LNCAP (cell line): ENCODE data around the gene TCEA3.

Experiments
- TF ChIP-seq, protein P1 (sequence below): fragments of 450-650 bp; IDR thresholded peaks from 2 replicates; pipeline ENCODE4 v1.5.1; 2017; ENCODE audit warnings: mild to moderate bottlenecking

TCEA3 gene

DNA sequence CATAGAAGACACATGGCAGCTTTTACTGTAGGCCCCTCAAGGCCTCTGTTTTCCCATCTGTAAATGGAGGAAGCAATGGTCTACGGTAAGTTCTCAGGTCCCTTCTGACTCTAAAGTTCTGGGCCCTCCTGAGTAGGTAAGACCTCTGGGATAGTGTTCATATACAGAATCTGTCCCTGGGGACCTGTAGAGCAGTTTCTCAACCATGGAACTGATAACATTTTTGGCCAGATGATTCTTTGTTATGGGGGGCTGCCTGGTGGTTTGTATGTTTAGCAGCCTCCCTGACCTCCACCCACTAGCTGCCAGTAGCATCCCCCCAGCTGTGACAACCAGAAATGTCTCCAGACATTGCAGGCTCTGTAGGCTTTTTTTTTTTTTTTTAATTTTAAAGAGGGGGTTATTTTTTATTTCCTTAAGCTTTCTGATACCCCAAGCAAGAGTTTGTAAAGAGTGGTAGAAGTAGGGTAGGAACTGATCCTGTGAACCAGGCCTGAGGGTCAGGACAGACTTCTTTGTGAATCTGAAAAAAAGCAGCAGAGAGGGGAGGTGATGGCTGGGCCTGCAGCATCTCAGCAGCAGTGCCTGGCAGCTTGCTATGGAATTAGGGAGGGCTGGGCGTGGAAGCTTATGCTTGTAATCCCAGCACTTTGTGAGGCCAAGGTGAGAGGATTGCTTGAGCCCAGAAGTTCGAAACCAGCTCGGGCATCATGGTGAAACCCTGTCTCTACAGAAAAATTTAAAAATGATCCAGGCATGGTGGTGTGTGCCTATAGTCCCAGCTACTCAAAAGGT lies 20.2 kb upstream of the TCEA3 start:
- TF ChIP-seq, protein P1, sequence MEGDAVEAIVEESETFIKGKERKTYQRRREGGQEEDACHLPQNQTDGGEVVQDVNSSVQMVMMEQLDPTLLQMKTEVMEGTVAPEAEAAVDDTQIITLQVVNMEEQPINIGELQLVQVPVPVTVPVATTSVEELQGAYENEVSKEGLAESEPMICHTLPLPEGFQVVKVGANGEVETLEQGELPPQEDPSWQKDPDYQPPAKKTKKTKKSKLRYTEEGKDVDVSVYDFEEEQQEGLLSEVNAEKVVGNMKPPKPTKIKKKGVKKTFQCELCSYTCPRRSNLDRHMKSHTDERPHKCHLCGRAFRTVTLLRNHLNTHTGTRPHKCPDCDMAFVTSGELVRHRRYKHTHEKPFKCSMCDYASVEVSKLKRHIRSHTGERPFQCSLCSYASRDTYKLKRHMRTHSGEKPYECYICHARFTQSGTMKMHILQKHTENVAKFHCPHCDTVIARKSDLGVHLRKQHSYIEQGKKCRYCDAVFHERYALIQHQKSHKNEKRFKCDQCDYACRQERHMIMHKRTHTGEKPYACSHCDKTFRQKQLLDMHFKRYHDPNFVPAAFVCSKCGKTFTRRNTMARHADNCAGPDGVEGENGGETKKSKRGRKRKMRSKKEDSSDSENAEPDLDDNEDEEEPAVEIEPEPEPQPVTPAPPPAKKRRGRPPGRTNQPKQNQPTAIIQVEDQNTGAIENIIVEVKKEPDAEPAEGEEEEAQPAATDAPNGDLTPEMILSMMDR, result no peak

DNA sequence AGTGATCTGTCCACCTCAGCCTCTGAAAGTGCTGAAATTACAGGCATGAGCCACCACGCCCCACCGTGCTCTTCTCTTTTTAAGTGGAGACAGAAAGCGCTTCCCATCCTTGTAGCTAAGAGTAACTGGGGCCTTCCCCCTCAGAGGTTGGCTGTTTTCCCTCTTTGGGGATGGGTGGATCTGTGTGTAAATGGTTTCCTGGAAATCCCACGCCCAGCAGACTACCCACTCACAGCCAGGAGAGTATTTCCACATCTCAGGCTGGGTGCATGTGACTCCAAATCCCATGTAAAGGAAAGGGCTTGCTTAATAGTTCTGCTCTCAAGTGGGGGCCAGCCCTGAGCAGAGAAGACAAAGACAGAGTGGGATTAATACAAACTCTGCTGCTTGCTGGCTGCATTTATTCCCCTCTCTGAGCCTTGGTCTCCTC lies 19.6 kb upstream of the TCEA3 start:
- TF ChIP-seq, protein P1, result no peak

GRCh38 chr1:23442751-23443150 lies 18.2 kb upstream of the TCEA3 start:
- TF ChIP-seq, protein P1, result no peak

- TF ChIP-seq, protein P1, result no peak
Observed at GRCh38 chr1:23441446-23442148, 17.0 kb upstream of the TCEA3 start.

DNA sequence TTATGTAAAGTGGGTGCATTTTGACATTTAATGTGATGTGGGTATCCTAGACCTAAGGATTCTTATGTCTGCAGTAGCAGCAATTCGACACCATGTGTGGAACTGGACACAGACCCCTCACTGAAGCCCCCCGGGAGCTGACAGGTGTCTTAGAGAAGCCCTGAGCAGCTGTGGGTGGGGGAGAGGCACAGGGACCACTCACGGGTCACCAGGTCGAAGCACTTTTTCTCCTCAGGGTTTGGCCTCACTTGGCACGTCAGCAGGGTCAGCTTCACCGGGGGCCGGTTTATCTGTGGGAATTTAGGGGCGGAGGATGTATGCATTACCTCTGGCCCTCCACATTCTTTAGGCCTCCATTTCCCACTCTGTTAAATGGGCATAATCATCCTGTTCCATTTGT lies 14.0 kb upstream of the TCEA3 start:
- TF ChIP-seq, protein P1, result no peak

GRCh38 chr1:23437355-23437664 lies 12.8 kb upstream of the TCEA3 start:
- TF ChIP-seq, protein P1, result no peak

GRCh38 chr1:23436520-23437354 lies 12.2 kb upstream of the TCEA3 start:
- TF ChIP-seq, protein P1, result no peak
